Activated T-cell treated with anti-CD3 and anti-CD28 coated beads, Interleukin-2, amount 50 U/mL, for 72 hours (primary cell): Measurements from ENCODE around the gene CCDC14. TPM values are rescaled to one million over a fixed set of nuclear protein-coding genes. Genes with fewer than 3 reads are reported as not detected.
A peak's percentile ranks its signal among the peaks of the same experiment; 100 is the strongest.

Source experiments
- ATAC-seq, 2 donors: fragments of 150-1000 bp; cut with Tn5 transposase; replicated peaks in 1 of 2; 2 replicates each; pipeline ENCODE4 v1.10.0; 2021; ENCODE audit warnings: moderate library complexity in 2 of 2, mild to moderate bottlenecking in 1 of 2
- DNase-seq, 2 donors: peaks; one replicate each; pipeline ENCODE4 v3.0.0; 2021 to 2022; ENCODE audit warnings: mixed read lengths in 1 of 2
- H3K27ac Mint-ChIP-seq: one replicate; pipeline ENCODE4 v1.8.0; 2022; ENCODE audit warnings: mild to moderate bottlenecking, moderate library complexity, mixed read lengths
- H3K27me3 Mint-ChIP-seq: one replicate; pipeline ENCODE4 v1.8.0; 2022; ENCODE audit warnings: low read depth, mixed read lengths
- H3K36me3 Mint-ChIP-seq, 2 donors: one replicate each; pipeline ENCODE4 v1.8.0; 2022; ENCODE audit warnings: mixed read lengths in 2 of 2, mild to moderate bottlenecking in 1 of 2; ENCODE audit not compliant: insufficient read depth in 2 of 2
- H3K4me1 Mint-ChIP-seq: one replicate; pipeline ENCODE4 v1.8.0; 2022; ENCODE audit warnings: low read depth, mixed read lengths
- H3K4me3 Mint-ChIP-seq, 2 donors: one replicate each; pipeline ENCODE4 v1.8.0; 2022; ENCODE audit warnings: mild to moderate bottlenecking in 2 of 2, mixed read lengths in 2 of 2, moderate library complexity in 2 of 2
- H3K9me3 Mint-ChIP-seq, 2 donors: one replicate each; pipeline ENCODE4 v1.8.0; 2022; ENCODE audit warnings: mixed read lengths in 2 of 2
- total RNA-seq, 2 donors: library from RNA; stranded (reverse); gene quantifications; one replicate each; pipeline ENCODE4 v1.2.3, GENCODE V29; 2022

CCDC14 gene
- total RNA-seq, 2 donors from 2014 or later, result 64.5 to 80.7 TPM

GRCh38 chr3:123881771-123882170, 79.3 kb downstream of the CCDC14 start:
- Mint-ChIP-seq H3K36me3 (no peaks in the 10 kb centered on the region), H3K9me3 (no peaks in the 10 kb centered on the region), H3K27me3 (peaks cover 41% of the 10 kb centered on the region), H3K27ac (no peak overlapping the region), H3K4me1 (peaks cover 9% of the 10 kb centered on the region), H3K4me3 (no peak overlapping the region)
- DNase-seq, result no peak
- ATAC-seq, result no peak

- Mint-ChIP-seq H3K27ac (no peak overlapping the region), H3K27me3 (peaks cover 37% of the 10 kb centered on the region)
These were observed 79.9 kb downstream of the CCDC14 start for GRCh38 chr3:123880998-123881561.

GRCh38 chr3:123878807-123879206, 82.2 kb downstream of the CCDC14 start:
- Mint-ChIP-seq H3K36me3 (no peaks in the 10 kb centered on the region), H3K27me3 (peaks cover 28% of the 10 kb centered on the region), H3K4me3 (no peak overlapping the region), H3K4me1 (peaks cover 8% of the 10 kb centered on the region), H3K27ac (no peak overlapping the region), H3K9me3 (no peaks in the 10 kb centered on the region)
- ATAC-seq (no peak), DNase-seq (no peak)

More at GRCh38 chr3:123880998-123881561, 79.9 kb downstream of the CCDC14 start:
- no peaks in the 10 kb centered on the region for H3K9me3 Mint-ChIP-seq
- no peak for ATAC-seq
- H3K4me1 Mint-ChIP-seq, result peaks cover 9% of the 10 kb centered on the region
- H3K36me3 Mint-ChIP-seq, result no peaks in the 10 kb centered on the region
- no peak for DNase-seq
- no peak overlapping the region for H3K4me3 Mint-ChIP-seq

GRCh38 chr3:123877965-123878364, 83.1 kb downstream of the CCDC14 start:
- H3K27me3 Mint-ChIP-seq, result peaks cover 20% of the 10 kb centered on the region

GRCh38 chr3:123877466-123877865, 83.6 kb downstream of the CCDC14 start:
- H3K4me1 Mint-ChIP-seq, result no peaks in the 10 kb centered on the region
- H3K27ac Mint-ChIP-seq, result no peak overlapping the region
- DNase-seq (no peak), ATAC-seq (no peak)
- H3K27me3 Mint-ChIP-seq, result peaks cover 16% of the 10 kb centered on the region
- no peaks in the 10 kb centered on the region for H3K36me3 Mint-ChIP-seq
- H3K9me3 Mint-ChIP-seq, result no peaks in the 10 kb centered on the region
- no peak overlapping the region for H3K4me3 Mint-ChIP-seq

More at GRCh38 chr3:123877965-123878364, 83.1 kb downstream of the CCDC14 start:
- Mint-ChIP-seq H3K4me1 (no peaks in the 10 kb centered on the region), H3K9me3 (no peaks in the 10 kb centered on the region), H3K4me3 (no peak overlapping the region), H3K27ac (no peak overlapping the region), H3K36me3 (no peaks in the 10 kb centered on the region)
- ATAC-seq, result no peak
- DNase-seq, result no peak

GRCh38 chr3:123876858-123877257, 84.2 kb downstream of the CCDC14 start:
- Mint-ChIP-seq H3K36me3 (no peaks in the 10 kb centered on the region), H3K4me3 (no peak overlapping the region)

GRCh38 chr3:123872621-123873020, 88.4 kb downstream of the CCDC14 start:
- Mint-ChIP-seq H3K27me3 (peaks cover 18% of the 10 kb centered on the region), H3K4me3 (no peak overlapping the region), H3K9me3 (peaks cover 0 to 1% of the 10 kb centered on the region in 2 donors), H3K36me3 (no peaks in the 10 kb centered on the region), H3K4me1 (peaks cover 5% of the 10 kb centered on the region), H3K27ac (no peak overlapping the region)
- ATAC-seq (no peak), DNase-seq (no peak)

More at GRCh38 chr3:123876858-123877257, 84.2 kb downstream of the CCDC14 start:
- Mint-ChIP-seq H3K27me3 (peaks cover 16% of the 10 kb centered on the region), H3K9me3 (no peaks in the 10 kb centered on the region), H3K4me1 (no peaks in the 10 kb centered on the region), H3K27ac (no peak overlapping the region)
- DNase-seq, result no peak
- ATAC-seq, result no peak

- no peak overlapping the region for H3K27ac Mint-ChIP-seq
These were observed 89.1 kb downstream of the CCDC14 start for GRCh38 chr3:123871946-123872345.

GRCh38 chr3:123870033-123870432, 91.0 kb downstream of the CCDC14 start:
- Mint-ChIP-seq H3K4me3 (no peak overlapping the region), H3K27ac (no peak overlapping the region), H3K36me3 (no peaks in the 10 kb centered on the region), H3K9me3 (peaks cover 1 to 2% of the 10 kb centered on the region in 2 donors), H3K4me1 (peaks cover 5% of the 10 kb centered on the region), H3K27me3 (peaks cover 18% of the 10 kb centered on the region)
- ATAC-seq (peak; percentile 65 to 76), DNase-seq (peak in 1 of 2 donors; percentile 3)

More at GRCh38 chr3:123871946-123872345, 89.1 kb downstream of the CCDC14 start:
- H3K9me3 Mint-ChIP-seq, result peaks cover 0 to 1% of the 10 kb centered on the region in 2 donors
- no peak overlapping the region for H3K4me3 Mint-ChIP-seq
- no peaks in the 10 kb centered on the region for H3K36me3 Mint-ChIP-seq
- H3K27me3 Mint-ChIP-seq, result peaks cover 18% of the 10 kb centered on the region
- DNase-seq (no peak), ATAC-seq (no peak)
- H3K4me1 Mint-ChIP-seq, result peaks cover 5% of the 10 kb centered on the region

- peaks cover 2 to 3% of the 10 kb centered on the region in 2 donors for H3K9me3 Mint-ChIP-seq
- ATAC-seq (no peak), DNase-seq (no peak)
- H3K27ac Mint-ChIP-seq, result no peak overlapping the region
- peaks cover 5% of the 10 kb centered on the region for H3K4me1 Mint-ChIP-seq
- H3K4me3 Mint-ChIP-seq, result no peak overlapping the region
- H3K27me3 Mint-ChIP-seq, result peaks cover 18% of the 10 kb centered on the region
- no peaks in the 10 kb centered on the region for H3K36me3 Mint-ChIP-seq
These were observed 91.9 kb downstream of the CCDC14 start for GRCh38 chr3:123869165-123869564.

- Mint-ChIP-seq H3K27ac (no peak overlapping the region), H3K4me3 (no peak overlapping the region), H3K4me1 (no peaks in the 10 kb centered on the region), H3K36me3 (no peaks in the 10 kb centered on the region), H3K27me3 (no peaks in the 10 kb centered on the region), H3K9me3 (peaks cover 1 to 2% of the 10 kb centered on the region in 2 donors)
- DNase-seq, result no peak
- no peak for ATAC-seq
These were observed 96.3 kb downstream of the CCDC14 start for GRCh38 chr3:123864706-123865105.

Other genes with a start within 250 kb of the CCDC14 start
- gene MYLK, start 76.9 kb downstream of the CCDC14 start, total RNA-seq, result not detected
- gene ROPN1, start 30.9 kb upstream of the CCDC14 start, total RNA-seq, result not detected
- 1 to 10 TPM; 1.1 to 1.7 TPM for gene KALRN, start 72.1 kb upstream of the CCDC14 start, total RNA-seq